ENCODE results near the gene MYO1D. TPM values are rescaled to one million over a fixed set of nuclear protein-coding genes. Genes with fewer than 3 reads are reported as not detected.
"Not testable (repeated sequence)": the region's sequence is repeated elsewhere in the genome, so short reads cannot be mapped to it uniquely, and the experiment has no call there.

Gene MYO1D
- polyA plus RNA-seq, 1 donor = 5.7 TPM

DNA sequence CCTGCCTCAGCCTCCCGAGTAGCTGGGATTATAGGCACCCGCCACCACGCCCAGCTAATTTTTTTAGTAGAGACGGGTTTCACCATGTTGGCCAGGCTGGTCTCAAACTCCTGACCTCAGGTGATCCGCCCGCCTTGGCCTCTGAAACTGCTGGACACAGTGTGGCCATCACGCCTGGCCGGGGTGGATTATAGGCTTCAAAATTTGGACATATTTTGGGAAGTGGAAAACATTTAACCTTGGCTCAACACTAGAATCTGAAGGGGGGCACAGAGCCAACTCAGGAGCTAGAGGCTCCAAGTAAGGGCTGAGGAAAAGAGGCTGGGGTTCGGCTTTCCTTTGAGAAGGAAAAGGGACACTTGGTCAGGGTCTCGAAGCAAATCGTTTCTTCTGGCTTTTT is 392.3 kb downstream of the MYO1D start:
- DNase-seq = no peak

DNA sequence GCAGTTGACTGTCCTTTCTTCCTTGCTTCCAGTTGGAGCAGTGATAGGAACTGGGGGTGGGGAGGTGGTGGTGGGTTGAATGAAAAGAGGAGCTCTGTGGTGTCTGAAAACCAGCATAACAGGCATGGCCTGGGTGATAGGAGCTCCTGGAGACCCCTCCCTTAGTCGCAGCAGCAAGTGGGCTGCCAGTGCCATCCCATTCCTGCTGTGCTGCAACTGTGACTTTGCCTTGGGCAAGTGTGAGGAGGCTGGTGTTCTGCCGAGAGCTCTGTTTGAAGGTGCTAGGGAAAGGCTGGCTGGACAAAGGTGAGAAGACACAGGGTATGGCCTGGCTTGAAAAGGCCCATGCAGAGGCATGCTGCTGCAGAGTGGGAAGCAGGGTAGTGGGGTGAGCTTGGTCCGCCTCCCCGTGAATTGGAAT is 392.9 kb downstream of the MYO1D start:
- DNase-seq = no peak

DNA sequence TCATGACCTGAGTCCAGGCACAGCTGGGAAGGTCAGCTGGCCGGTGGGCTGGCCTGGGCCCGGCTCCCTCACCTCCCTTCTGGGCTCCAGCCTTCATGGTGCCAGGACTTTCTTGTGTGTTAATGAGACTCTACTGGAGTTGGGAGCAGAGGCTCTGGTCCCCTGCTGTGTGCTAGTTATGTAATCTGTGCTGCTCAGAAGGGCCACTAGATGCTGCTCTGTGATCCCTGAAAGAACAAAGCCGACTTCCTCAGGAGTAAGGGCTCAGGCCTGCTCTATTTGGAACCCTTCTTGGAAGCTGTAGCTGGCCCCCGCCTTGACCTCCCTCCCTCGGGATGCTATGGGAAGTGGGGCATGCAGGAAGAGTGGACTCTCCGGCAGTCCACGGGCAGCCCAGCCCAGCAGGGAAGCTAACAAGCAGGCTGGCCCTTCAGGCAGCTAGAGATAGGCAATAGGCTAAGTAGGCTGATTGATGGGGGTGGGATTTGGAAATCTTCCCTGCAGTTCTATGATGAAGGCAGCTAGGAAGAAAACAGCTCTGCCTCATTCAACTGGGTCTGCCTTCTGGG is 393.4 kb downstream of the MYO1D start:
- DNase-seq = peak; percentile 82

DNA sequence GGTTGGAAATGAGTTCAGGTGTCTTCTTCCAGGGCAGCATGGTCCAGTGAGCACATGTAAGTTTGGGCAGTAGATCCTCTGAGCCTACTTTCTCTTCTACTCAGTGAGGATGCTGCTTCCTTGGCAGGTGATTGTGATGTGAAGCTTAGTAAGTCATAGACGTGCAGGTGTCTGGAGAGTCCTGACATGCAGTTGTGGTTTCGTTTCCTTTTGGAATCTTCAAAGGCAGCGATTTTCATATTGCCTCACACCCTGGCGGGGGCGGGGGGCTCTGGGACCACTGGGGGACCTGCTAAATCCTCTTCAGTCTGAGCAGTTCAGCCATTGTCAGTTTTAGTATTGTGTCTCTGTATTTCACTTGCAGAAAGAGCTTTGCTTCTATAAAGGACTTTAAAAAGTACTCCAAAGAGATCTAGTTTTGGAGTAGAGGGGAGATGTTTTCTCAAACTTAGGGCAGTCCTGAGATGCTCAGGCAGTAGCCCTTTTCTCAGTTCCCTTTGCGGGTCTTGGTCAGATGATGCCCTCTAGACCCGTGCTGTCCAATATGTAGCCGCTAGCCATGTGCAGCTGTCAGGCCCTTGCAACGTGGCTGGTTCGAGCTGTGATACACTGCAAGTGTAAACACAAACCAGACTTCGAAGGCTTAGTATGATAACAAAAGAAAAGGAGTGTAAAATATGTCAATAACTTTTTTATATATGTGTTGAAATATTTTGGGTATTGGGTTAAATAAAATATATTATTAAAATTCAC is 394.2 kb downstream of the MYO1D start:
- DNase-seq = no peak

DNA sequence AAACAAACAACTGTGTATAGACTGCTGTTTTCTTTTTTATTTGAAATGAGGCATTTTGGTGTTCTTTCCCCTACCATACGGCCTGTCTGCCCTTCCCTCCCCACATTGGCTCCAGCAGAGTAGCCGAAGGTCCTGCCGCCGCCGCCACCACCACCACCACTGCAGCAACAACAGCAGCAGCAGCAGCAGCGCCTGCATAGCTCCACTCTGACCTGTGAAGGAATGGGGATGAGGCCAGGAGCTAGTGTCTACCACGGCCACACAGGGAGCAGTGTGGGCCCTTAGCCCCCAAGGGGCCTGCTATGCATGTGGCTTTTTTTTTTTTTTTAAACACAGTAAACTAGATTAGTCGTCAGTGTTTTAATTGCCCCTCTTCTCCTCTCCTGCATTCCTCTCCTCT is 395.7 kb downstream of the MYO1D start:
- DNase-seq = no peak

DNA sequence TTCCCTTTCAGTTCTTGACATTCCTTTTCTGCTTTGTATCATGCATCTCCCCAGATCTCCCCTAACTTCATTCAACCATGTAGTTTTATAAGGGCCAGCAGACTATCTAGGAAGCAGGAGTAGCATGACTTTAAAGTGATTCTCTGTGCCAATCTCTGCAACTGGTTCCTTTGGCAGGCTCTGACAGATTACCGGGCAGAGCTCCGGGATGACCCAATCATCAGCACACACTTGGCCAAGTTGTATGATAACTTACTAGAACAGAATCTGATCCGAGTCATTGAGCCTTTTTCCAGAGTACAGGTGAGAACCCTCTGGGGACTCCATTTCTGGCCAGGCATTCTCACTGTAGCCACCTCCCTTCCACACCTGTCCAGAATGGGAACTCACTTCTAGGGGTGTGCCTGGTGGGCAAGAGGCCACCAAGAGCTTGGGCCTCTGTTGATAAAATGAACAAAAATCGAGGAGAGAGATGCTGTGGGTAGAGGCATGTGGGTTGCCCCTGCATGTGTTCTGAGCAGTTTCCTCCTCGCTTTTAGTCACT is 397.8 kb downstream of the MYO1D start:
- no peak for DNase-seq

DNA sequence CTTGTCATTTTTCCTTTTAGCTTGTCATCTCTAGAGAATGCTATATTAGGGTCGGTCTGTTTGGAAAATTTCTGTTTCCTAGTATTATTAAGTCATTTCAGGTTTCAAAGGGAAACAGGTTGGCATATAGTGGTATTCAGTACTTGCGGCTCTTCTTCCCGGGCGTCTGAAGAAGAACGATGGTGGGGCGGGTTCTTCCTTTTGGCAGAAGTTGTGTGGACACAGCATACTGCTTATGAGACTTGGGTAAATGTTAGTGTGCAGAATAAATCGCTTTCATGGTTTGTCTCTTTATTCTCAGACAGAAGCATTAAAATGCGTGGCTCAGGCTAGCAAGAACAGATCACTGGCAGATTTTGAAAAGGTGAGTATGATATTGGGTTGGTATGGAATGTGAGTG is 399.7 kb downstream of the MYO1D start:
- DNase-seq = no peak

DNA sequence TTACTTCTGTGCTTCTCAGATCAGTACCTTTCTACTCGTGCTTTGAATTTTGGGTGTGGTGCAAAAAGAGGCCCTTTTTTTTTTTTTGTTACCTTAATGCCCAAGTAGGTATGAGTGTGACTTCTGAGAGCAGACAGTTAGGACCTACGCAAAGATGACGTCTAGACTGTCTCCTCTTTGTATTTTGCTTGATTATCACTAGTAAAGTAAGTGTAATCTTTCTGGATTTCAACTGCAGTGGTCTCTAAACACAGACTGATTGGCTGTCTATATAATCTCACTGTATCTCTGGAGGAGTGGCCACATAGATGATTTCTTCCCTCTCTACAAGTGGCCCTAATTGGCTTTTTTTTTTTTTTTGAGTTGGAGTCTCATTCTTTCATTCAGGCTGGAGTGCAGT is 401.7 kb downstream of the MYO1D start:
- DNase-seq = no peak

DNA sequence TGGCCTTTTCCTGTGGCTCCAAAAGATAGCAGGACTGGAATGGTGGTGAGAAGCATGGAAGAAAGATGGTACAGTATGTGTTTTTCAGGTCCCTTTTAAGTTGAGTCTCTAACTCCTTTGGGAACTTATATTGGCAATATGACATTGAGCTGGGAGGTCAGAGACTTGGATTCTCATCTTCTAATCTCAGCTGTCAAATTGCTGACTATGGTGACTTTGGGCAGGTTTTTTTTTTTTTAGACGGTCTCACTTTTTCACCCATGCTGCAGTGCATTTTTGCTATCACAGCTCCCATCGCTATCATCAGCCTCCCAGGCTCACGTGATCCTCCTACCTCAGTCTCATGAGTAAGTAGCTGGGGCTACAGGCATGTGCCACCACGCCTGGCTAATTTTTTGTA is 405.3 kb downstream of the MYO1D start:
- DNase-seq = no peak

DNA sequence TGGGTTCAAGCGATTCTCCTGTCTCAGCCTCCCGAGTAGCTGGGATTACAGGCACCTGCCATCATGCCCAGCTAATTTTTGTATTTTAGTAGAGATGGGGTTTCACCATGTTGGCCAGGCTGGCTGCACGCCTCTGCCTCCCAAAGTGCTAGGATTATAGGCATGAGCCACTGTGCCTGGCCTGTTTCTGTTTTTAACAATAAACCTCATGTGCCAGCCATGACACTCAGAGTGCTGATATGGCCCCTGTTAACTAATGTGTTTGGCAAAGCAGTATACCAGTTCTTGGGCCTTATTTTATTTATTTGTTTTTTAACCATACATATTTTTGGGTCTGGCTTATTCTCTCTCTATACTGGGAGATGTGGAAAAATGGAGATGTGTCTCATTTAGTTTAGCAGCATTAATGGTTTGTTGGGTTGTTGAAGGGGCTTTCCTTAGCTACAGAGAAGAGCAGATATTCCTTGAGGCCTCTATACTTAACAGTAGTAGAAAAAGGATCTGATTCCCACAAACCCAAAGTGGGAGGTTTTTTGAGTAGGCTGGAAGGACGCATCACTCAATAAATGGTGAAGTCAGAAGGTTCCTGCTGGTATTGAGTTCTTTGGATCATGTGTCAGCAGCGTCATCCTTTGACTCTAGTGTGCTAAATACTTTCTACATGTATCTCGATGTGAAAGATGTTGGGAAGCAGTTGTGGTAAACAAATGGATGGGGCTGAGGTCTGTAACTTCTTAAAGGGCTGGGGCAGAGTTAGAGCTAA is 406.3 kb downstream of the MYO1D start:
- DNase-seq = no peak

DNA sequence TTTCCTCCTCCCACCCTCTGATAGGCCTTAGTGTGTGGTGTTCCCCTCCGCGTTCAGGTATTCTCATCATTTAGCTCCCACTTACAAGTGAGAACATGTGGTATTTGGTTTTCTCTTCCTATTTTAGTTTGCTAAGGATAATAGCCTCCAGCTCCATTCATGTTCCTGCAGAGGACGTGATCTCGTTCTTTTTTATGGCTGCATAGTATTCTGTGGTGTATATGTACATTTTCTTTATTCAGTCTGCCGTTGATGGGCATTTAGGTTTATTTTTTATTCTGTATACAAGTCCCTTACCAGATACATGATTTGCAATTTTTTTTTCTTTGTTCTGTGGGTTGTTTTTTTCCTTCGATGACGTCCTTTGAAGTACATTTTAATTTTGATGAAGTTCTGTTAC is 409.0 kb downstream of the MYO1D start:
- no peak for DNase-seq

DNA sequence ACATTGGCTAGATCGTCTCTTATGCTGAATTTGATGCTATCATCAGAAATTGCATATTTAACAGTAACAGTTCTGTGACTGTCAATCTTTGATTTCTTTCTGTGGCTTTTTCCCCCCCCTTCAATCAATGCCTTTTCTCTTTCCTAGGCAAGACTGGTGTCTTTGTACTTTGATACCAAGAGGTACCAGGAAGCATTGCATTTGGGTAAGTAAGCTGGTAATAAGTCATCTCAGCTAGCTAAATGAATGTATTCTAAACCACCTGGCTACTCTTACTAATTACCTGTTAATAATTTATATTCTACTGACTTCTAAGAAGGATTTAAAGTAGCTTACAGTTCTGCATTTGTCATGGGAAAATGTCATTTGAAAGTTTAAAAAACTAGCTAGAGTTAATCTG is 412.6 kb downstream of the MYO1D start:
- no peak for DNase-seq

DNA sequence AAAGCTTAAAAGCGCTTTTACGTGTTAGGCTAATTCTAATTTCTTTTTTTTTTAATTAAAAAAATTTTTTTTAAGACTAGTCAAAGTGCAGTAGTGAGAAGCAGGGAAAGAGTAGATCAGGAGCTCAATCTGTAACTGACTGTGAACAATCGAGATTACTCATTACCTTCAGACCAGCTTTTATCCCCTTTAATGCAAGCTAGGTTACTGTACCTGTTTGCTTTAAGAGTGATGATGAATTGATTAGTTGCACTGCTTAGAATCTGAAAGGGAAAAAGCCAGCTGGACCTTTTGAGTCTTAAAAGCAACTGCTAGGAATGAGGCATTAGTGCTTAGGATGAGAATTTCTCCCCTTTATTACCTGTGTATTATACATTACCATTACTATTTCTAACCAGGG is 413.6 kb downstream of the MYO1D start:
- DNase-seq = no peak

DNA sequence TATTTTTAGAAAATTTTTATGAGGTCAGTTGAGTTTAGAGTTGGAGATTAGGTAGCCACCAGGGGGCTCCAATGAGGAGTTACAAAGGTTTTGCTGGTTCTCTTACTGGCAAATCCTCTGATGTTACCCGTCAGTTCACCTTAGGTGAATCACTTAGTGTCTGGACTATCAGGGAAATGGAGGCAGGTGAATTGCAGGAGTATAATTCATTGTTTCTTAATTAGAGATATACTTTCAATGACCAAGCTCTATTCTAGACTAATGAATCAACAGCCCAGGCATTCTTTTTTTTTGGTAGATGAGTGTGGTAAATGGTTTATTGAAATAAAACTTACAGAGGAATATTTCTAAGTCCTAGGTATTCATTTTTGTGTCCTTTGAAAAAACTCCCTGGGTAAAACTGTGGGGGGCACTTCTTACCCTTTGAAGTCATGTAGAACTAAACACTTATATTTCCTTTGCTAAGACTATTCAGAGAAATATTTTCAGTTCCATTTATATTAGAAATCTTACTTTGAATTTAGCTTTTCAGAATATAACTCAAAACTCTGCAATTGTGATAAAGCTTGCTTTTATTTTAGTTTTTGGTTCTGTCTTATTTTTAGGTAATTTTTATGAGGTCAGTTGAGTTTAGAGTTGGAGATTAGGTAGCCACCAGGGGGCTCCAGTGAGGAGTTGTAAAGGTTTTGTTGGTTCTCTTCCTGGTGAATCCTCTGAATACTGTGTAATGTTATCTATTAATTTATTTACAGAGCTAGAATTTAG is 414.9 kb downstream of the MYO1D start:
- DNase-seq = no peak

DNA sequence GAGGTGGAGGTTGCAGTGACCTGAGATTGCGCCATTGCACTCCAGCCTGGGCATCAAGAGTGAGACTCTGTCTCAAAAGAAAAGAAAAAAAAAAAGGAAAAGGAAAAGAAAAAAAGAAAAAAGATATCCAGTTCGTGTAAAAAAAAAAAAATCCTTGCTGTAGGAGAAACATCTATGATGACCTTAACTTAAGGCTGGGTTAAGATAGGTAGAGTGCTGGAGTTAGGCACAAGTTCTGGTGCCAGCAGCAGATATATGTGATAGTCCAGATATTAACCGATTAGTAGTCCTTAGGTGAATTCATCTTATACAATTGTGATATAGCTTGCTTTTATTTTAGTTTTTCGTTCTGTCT is 415.4 kb downstream of the MYO1D start:
- no peak for DNase-seq

DNA sequence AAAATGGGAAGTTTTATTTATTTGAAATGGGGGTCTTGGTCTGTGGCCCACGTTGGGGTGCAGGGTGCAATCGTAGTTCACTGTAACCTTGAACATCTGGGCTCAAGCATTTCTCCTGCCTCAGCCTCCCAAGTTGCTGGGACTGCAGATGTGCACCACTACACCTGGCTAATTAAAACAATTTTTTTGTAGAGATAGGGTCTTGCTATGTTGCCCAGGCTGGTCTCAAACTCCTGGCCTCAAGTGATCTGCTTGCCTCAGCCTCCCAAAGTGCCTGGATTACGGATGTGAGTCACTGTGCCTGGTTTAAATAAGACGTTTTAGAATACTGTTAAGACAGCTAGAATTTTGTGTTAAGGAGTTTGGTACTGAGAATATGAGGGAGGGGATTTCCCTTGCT is 416.9 kb downstream of the MYO1D start:
- DNase-seq = no peak

DNA sequence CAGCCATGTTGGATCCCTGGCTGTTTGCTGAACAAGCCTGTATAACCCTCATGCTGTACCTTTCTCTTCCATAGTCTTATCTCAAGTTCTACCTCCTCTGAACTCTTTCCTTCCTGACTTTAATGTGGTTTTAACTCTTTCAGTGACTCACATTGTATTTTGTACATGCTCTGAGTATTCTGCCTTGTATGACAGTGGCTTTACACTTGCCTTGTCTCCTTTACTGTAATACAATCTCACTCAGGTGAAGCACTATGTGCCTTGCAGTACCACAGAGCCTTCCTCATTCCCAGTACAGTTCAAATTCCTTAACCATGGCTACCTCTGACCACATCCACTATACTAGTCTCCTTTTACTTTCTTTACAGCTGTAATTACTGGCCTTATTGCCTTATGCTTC is 418.6 kb downstream of the MYO1D start:
- no peak for DNase-seq

DNA sequence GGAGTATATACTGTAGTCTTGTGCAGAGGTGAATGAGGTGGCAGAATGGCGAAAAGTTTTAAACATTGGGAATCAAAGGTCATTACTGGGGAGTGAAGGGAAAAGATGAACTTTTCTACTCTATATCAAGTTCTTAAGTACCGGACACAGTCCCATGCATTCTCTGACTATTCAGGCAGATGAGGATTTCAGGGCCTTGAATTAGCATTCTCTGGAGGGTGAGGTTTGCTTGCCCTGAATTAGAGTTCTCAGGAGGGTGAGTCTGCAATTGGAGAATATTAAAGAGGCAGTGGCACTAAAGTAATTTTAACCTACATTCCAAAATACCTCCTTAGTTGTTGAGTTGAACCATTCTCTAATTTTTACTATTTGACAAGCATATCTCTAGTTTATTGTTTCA is 423.6 kb downstream of the MYO1D start:
- no peak for DNase-seq

DNA sequence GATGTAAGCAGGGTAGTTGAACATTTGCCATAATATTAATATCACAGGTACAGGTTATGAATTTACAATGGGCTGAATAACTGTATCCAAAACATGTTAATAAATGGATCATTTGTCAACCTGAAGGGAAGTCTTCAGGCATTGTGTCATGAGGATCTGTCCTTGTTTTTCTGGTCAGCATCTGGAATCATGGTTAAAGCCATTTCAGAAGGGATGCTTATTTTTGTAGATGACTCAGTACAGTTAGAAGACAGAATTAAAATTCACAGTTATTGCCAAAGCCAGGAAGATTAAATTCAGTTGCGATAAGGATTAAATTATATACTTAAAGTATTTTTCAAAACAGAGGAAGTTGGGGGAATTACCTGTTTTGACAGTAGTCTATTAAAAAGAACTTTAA is 424.6 kb downstream of the MYO1D start:
- DNase-seq = no peak

DNA sequence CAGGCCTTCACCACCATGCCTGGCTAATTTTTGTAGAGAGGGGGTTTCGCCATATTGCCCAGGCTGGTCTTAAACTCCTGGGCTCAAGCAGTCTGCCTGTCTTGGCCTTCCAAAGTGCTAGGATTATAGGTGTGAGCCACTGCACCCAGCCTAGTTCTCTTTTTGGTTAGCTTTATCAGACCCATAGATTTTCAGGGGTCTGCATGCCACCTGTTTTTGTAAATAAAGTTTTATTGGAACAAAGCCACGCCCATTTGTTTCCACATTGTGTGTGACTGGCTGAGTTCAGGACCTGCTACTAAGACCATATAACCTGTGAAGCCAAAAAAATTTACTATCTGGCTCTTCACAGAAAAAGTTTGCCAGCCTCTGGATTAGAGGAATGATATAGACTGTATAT is 425.0 kb downstream of the MYO1D start:
- DNase-seq = no peak

DNA sequence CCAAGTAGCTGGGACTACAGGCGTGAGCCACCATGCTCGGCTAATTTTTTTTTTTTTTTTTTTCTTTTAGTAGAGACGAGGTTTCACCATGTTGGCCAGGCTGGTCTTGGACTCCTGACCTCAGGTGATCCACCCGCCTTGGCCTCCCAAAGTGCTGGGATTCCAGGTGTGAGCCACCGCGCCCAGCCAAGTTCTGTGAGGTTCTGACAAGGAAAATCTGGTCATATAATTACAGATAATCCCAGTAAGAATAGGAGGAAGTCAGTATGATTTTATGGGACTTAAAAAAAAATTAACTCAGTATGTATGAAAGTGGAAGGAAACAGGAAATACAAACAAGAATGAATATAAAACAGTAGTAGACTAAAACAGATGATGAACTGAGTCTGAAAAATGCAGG is 426.5 kb downstream of the MYO1D start:
- DNase-seq = not testable (repeated sequence)

DNA sequence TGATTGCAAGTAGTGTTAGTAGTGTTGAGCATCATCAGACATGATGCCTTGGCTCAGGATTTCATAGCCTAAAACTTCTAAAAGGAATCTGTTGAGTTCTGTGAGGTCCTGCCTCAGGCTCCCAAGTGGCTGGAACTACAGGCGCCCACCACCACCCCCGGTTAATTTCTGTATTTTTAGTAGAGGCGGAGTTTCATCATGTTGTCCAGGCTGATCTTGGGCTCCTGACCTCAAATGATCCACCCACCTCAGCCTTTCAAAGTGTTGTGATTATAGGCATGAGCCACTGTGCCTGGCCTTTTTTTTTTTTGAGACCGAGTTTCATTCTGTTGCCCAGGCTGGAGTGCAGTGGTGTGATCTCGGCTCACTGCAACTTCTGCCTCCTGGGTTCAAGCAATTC is 427.0 kb downstream of the MYO1D start:
- DNase-seq = no peak

DNA sequence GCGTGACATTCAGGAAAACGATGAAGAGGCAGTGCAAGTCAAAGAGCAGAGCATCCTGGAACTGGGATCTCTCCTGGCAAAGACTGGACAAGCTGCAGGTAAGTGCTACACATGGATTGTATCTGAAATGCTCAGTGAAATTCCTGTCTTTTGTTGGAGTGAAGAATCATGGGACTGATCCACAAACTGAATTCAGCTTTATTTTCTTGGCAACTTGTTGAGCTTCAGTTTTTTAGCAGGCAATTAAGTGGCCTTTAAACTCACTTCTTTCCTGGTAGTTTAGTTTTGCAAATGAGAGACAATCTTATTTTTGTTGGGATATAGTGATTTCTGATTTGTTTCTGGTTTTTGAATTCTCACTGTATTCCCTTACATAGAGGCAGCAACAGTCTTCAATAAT is 430.0 kb downstream of the MYO1D start:
- no peak for DNase-seq

Measured in hindlimb muscle (tissue), 1 donor.